Stimulated activated CD4-positive, alpha-beta T cell treated with anti-CD3 and anti-CD28 coated beads, Interleukin-15, amount 100 ng/mL, for 24 hours (primary cell): Measurements from ENCODE around the gene SNRPF.

ENCODE experiments used
- DNase-seq: peaks from one replicate; pipeline ENCODE4 v3.0.0-alpha.2; 2020

Gene SNRPF

GRCh38 chr12:95859947-95860850, 1.4 kb downstream of the SNRPF start:
- no peak for DNase-seq

DNA sequence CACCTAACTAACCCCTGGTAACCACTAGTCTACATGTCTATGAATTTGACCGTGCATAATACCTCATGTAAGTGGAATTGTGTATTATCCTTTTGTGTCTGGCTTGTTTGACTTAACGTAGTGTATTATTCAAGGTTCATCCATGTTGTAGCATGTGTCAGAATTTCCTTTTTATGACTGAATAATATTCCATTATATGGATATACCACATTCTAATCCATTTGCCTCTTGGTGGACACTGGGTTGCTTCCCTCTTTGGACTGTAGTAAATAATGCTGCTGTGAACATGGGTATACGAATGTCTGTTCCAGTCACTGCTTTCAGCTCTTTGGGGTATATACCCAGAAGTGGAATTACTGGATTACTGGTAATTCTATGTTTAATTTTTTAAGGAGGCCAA, 3.3 kb downstream of the SNRPF start:
- DNase-seq: no peak

DNA sequence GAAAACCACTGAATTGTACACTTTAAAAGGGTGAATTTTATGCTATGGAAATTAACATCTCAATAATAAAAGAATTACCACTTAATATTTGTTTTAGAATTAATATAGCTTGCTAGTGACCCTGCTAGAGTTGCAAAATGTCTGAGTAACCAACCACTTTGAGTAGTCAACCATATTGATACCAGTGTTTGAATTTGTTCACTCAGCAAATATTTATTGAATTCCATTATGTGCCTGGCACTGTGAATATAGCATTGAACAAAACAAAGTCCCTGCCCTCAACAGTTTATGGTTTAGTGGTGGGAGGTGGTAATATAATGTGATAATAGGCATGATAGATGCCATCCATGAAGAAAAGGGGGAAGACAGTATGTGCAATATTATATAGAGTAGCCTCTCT, 4.6 kb downstream of the SNRPF start:
- no peak for DNase-seq

GRCh38 chr12:95870897-95871296, 12.1 kb downstream of the SNRPF start:
- DNase-seq: no peak

DNA sequence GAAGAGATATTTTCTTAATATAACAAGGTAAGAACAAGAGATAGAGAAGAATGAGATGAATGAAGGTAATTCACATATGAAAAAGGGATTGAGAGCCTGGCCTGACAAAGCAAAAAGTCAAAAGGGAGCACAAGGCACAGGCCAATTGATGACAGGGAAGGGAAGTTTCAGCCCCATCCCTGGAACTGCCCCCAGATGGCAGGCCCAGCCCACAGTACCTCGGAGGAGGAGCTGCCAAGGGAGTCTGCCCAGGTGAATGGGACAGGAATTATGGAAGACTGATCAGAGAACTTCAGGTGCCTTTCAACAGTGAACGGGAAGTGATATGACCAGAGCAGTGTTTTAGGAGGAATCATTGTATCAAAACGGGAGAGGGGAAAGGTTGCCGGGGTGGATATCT, 15.7 kb downstream of the SNRPF start:
- DNase-seq: no peak

GRCh38 chr12:95877622-95878021, 18.9 kb downstream of the SNRPF start:
- no peak for DNase-seq

- DNase-seq: no peak
Measured at GRCh38 chr12:95880895-95881294, 22.1 kb downstream of the SNRPF start.

DNA sequence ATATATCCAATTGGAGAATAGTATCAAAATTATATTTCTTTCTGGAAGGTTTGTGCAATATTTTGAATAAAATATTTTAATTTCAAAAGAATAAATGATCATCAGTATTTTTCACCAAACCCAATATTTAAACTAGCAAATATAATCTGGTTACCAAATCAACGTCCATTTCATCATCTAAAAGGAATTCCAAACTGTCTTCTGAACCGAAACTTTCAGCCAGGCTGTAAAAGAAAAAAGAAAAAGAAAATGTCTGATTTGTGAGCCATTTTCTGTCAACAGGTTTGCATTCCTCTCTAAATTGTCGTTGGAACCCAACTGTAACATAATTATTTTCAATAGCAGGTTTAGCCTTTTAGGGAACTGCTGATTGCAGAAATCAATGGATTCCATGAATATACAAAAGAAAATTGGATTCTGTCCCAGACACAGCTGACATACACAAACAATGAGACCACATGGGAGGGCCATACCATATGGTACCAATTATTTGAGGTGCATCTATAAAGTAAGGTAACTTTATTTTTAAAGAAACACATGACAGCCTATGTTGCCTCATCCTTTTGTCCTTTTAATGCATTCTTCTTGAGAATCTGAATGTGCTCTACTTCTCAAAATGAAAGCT, 22.7 kb downstream of the SNRPF start:
- no peak for DNase-seq

GRCh38 chr12:95882080-95882479, 23.3 kb downstream of the SNRPF start:
- no peak for DNase-seq

DNA sequence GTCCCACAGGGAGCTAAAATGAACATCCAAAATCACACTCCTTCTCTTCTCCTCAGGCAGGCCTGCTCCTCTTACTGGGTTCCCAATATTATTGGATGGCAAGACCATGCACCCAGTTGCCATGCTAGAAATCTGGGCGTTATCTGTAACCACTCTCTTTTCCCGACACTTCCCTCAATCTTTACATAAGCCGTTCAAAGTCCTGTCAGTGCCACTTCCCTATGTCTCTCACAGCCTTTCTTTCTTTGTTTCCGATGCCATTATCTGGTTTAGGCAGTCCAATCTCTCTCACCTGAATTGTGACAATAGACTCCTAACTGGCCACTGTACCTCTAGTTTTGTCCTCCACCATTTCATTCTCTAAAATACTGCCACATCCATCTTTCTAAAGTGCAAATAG, 24.1 kb downstream of the SNRPF start:
- DNase-seq: no peak

DNA sequence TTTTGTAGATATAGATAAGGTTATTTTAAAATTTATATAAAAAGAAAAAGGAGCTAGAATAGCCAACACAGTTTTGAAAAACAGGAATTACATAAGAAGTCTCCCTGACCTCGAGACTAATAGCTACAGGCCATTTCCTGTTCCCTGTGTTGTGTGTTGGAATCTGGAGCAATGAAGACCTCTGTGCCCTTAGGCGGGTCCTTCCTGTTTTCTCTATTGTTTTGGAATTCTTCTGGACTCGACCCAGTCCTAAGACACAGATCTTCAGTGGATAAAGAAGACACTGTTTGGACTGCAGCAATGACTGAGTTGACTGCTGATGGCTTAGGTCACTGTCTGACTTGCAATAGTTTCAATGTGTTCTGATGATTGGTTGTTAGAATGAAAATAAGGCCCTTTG, 26.2 kb downstream of the SNRPF start:
- DNase-seq: no peak

GRCh38 chr12:95887311-95887710, 28.6 kb downstream of the SNRPF start:
- no peak for DNase-seq

GRCh38 chr12:95890958-95891357, 32.2 kb downstream of the SNRPF start:
- DNase-seq: no peak

GRCh38 chr12:95896846-95897245, 38.1 kb downstream of the SNRPF start:
- DNase-seq: no peak

DNA sequence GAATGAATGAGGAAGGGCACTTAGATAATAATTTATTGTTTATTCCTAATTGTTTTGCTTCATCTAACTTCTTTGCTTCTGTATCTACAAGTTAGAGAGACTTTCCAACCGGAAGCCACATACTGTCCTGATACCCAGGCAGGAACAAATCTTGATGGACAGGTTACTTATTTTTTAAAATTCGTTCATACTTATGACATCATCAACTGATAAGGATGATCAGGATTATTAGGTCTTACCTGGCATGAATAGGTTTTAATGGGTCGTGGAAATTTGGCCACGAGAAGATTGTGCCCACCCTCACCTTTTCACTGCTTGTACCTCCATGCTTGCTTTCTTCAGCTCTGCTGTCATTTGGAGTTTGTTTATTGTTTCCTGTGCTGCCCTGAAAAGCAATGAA, 39.3 kb downstream of the SNRPF start:
- no peak for DNase-seq

- DNase-seq: no peak
Measured at GRCh38 chr12:95908573-95908972, 49.8 kb downstream of the SNRPF start.

- no peak for DNase-seq
Measured at GRCh38 chr12:95909871-95910270, 51.1 kb downstream of the SNRPF start.
